ENCODE measurements around the gene EYA2. TPM values are rescaled to one million over a fixed set of nuclear protein-coding genes. Genes with fewer than 3 reads are reported as not detected.
A peak's percentile ranks its signal among the peaks of the same experiment; 100 is the strongest.
"Not testable (repeated sequence)": the region's sequence is repeated elsewhere in the genome, so short reads cannot be mapped to it uniquely, and the experiment has no call there.

EYA2 gene
- total RNA-seq, 4 donors from 2014 or later, result 9.7 to 22.1 (median 14.3) TPM

- no peaks in the 10 kb centered on the region for H3K27me3 ChIP-seq
- peaks cover 0 to 2% (median 0%) of the 10 kb centered on the region in 3 donors for H3K36me3 ChIP-seq
- TF ChIP-seq CTCF (IDR thresholded peaks at IDR 0.05) (no peak), POLR2A (IDR thresholded peaks at IDR 0.05) (no peak)
- peak overlapping the region in 3 of 4 donors; percentile 3 to 63 (median 29) for H3K27ac ChIP-seq
- no peaks in the 10 kb centered on the region for H3K9me3 ChIP-seq
- H3K4me3 ChIP-seq, result no peak overlapping the region
- H3K4me1 ChIP-seq, result peaks cover 0 to 58% (median 5%) of the 10 kb centered on the region in 3 donors
- WGBS, 2 donors, result 76 to 85% methylated on average over 6 to 8 of the region's 10 CpGs
- intact Hi-C loops (cut with DNase I), result no loop called here
- no peak for DNase-seq
These were observed 308.4 kb downstream of the EYA2 start for GRCh38 chr20:47202733-47203667.

GRCh38 chr20:47204008-47204849 lies 309.6 kb downstream of the EYA2 start:
- Histone ChIP-seq H3K36me3 (peaks cover 0 to 14% (median 9%) of the 10 kb centered on the region in 3 donors), H3K27ac (peak overlapping the region; percentile 44 to 69 (median 64)), H3K27me3 (no peaks in the 10 kb centered on the region), H3K4me1 (peaks cover 0 to 50% (median 5%) of the 10 kb centered on the region in 3 donors), H3K4me3 (no peak overlapping the region), H3K9me3 (no peaks in the 10 kb centered on the region)
- intact Hi-C loops (cut with DNase I), result no loop called here
- DNase-seq, result no peak
- 57 to 72% methylated on average over 10 to 12 of the region's 12 CpGs for WGBS, 2 donors
- no peak for TF ChIP-seq CTCF (IDR thresholded peaks at IDR 0.05)
- no peak for TF ChIP-seq POLR2A (IDR thresholded peaks at IDR 0.05)

GRCh38 chr20:47204850-47205122 lies 310.1 kb downstream of the EYA2 start:
- H3K27me3 ChIP-seq; intact Hi-C loops (cut with DNase I); H3K9me3 ChIP-seq; DNase-seq; H3K4me3 ChIP-seq: not testable (repeated sequence)
- H3K36me3 ChIP-seq, result peaks cover 0 to 19% (median 11%) of the 10 kb centered on the region in 3 donors
- H3K27ac ChIP-seq, result peak overlapping the region in 3 of 4 donors; percentile 63 to 69 (median 65)
- WGBS, 2 donors, result 83 to 88% methylated on average over 11 of the region's 11 CpGs
- peaks cover 0 to 50% (median 5%) of the 10 kb centered on the region in 3 donors for H3K4me1 ChIP-seq

GRCh38 chr20:47205577-47206123 lies 311.0 kb downstream of the EYA2 start:
- DNase-seq, result no peak
- H3K4me3 ChIP-seq, result no peak overlapping the region
- H3K27me3 ChIP-seq, result no peaks in the 10 kb centered on the region
- H3K36me3 ChIP-seq, result peaks cover 0 to 28% (median 17%) of the 10 kb centered on the region in 3 donors
- peaks cover 0 to 50% (median 5%) of the 10 kb centered on the region in 3 donors for H3K4me1 ChIP-seq
- H3K27ac ChIP-seq, result peak overlapping the region in 2 of 4 donors; percentile 63 to 69
- intact Hi-C loops (cut with DNase I), result no loop called here
- 55 to 70% methylated on average over 7 to 9 of the region's 9 CpGs for WGBS, 2 donors
- peak in 5 of 6 experiments; percentile 43 to 73 (median 46) for TF ChIP-seq CTCF (IDR thresholded peaks at IDR 0.05)
- no peak for TF ChIP-seq POLR2A (IDR thresholded peaks at IDR 0.05)
- no peaks in the 10 kb centered on the region for H3K9me3 ChIP-seq

- intact Hi-C loops (cut with DNase I); DNase-seq; H3K27ac ChIP-seq; H3K4me3 ChIP-seq; H3K27me3 ChIP-seq; H3K9me3 ChIP-seq: not testable (repeated sequence)
- Histone ChIP-seq H3K36me3 (peaks cover 0 to 37% (median 24%) of the 10 kb centered on the region in 3 donors), H3K4me1 (peaks cover 0 to 44% (median 5%) of the 10 kb centered on the region in 3 donors)
- 89 to 90% methylated on average over 10 of the region's 10 CpGs for WGBS, 2 donors
These were observed 311.9 kb downstream of the EYA2 start for GRCh38 chr20:47206552-47206951.
